HG02642 (cell line): ENCODE results near the gene CEP128.

Source experiments
- ATAC-seq: cut with Tn5 transposase; IDR thresholded peaks from one replicate; pipeline ENCODE4 v1.9.1; 2021; ENCODE audit warnings: mild to moderate bottlenecking; ENCODE audit not compliant: unreplicated experiment, poor library complexity

CEP128 gene

DNA sequence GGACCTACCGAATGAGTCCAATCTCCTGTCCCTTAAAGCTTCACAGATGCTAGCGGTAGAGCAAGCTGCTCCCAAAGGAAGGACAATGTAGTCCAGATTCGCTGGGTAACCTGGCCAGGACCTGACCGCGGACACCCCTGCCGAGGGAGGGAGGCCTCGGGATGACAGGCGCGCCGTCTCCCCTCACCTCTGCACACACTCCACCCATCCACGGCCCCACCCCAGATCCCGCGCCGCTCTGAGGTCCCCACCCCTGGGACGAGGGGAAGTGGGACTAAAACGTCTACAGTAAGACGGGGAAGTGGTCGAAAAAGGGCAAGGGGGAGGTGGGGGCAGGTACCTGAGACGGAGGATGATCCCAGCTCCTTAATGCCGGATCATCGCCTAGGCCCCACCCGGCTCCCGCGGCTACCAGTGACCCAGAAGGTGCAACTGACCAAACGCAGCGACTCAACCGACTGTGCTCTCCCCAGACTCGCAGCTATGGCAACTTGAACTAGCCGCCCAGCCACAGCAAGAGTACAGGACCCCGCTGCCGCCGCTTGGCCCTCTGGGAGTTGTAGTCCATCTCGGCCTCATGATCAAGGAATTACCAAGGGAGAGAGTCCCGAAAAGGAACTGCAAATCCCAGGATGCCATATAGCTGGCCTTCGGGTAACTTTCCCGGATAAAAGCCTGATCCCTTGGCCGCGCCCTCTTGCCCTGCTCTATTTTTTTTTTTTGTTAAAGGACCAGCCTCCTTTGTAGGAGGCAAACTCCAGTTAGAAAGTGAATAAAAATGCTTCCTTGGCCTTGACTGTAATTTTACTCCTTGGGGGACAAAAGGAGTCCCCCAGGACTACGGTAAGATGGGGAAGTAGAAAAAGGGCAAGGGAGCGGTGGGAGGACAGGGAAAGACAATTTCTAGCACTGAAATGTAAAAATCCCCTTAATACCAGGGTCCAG is at the start of gene CEP128:
CEP128 (minus strand) TSS at position 498 of the 945 bp plus-strand sequence.
- ATAC-seq = peak; percentile 99

DNA sequence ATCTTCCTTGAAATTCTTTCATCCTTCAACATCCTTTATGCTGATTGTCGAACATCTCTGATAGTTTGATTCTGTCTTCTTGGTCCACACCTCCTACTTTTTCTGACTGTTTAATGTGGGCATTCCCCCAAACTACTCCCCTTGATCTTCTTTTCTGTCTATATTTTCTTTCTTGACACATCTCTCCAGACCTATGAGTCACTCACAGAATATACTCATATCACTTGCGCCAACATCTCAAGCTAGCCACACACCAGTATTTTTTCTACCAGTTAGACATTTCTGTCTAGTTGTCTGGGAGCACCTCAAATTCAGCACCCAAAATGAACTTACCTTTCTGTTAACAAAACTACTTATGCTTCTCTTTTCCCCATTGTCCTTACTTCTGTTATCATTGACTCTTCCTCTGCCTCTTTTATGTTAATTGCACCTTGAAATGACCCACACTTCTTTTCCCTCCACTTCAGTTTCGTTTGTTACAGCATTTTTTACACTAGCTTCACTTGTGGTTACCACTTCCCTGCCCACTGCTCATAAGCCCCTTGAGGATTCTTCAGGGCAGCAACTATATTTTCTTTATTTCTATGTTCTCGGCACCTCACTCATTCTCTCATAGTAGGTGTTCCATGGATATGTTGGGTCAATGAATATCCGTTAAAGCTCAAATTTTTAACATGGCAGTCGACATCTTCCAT is 47.3 kb upstream of the CEP128 start:
- peak; percentile 66 for ATAC-seq

DNA sequence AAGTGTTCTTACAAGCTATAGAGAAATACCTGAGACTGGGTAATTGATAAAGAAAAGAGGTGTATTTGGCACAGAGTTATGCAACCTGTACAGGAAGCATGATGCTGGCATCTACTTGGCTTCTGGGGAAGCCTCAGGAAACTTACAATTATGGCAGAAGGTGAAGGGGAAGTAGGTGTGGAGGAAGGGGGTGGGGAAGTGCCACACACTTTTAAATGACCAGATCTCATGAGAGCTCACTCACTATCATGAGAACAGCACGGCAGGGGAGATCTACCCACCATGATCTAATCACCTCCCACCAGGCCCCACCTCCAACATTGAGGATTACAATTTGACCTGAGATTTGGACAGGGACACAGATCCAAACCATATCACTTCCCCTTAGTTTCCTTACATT is 46.7 kb upstream of the CEP128 start:
- no peak for ATAC-seq

DNA sequence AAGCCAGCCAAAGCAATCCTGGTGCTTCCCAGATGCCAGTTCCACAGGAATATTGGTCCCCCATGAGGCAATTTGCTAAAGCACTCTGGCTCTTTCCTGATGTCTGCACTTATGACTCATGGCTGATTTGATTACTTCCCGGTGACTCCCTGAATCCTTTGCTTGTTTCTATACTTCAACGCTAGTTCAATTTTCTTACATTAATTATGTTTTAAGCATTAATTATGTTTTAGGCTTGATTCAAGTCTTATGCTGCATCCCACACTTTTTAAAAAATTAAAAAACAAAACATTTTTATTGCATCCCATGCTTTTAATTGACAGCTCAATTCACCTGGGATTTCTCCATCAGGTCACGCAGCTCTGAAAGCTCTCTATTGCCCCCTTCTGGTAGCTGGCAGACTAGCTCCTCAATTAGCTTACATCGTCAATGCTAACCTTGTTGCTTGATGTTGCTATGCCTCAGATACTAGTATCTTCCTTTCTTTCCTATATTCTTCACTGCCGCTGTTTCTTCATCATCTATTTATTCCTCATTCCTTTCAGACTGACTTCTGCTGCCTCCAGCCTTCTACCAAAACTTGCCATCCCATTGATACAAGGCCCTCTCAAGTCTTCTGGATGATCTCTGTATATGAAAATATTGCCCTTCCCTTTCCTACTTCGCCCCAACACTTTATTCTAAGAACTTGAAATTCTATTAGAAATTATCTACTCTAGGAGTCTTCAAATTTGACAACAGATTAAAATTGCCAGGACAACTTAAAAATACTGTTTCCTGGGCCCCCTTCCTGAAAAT is 45.9 kb upstream of the CEP128 start:
- ATAC-seq = peak; percentile 75

DNA sequence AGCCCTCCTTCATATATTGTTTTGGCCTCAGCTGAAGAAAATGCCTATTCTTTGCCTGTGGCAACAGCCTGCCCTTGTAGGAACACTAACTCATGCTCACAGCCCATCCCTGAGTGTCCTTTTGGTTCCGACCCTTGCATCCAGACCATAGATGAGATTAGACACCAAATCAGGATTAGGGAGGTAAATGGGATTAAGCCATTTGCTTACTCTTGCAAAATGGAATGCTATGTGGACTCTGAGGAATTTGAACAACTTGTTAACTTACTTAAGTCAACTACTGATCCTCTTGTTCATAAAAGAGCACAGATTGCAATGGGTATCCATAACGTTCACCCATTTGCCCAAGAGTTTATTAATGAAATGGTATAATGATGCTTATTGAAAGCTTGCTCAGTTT is 41.2 kb upstream of the CEP128 start:
- no peak for ATAC-seq

DNA sequence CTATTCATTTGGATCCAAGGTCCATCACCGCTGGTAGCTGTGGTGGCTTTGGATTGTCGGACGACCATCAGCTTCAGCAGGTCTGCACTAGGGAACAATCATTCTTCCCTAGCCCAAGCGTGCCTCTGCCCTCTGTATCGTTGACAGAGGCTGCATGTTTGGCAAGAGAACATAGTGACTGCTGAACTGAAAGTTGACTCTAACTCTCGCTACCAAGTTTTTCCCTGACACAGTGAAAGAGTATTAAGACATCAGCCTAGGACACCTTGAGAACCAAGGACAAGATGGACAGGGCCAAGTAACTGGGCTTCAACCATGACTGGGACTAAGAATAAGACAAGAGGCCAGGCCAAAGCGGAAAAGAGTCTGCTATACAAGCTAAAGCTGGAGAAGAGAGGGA is 40.1 kb upstream of the CEP128 start:
- ATAC-seq = no peak

DNA sequence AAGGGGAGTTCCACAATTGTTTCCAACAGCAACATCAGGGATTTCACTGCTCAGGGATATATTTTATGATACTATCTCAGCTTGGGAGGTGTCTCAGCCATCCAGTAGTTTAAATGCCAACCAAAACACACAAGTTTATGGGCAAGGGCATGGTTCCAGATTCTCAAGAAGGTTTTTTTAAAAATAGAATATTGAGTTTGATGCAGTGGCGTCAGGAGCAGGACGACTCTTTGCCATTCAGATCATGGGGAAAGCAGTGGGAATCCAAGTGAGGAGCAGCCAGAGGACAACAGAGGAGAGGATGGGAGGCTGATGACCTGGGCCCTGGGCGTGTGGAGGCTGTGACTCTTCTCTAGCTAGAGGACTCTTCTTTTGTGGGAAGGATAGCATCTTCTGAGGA is 39.6 kb upstream of the CEP128 start:
- ATAC-seq = no peak

DNA sequence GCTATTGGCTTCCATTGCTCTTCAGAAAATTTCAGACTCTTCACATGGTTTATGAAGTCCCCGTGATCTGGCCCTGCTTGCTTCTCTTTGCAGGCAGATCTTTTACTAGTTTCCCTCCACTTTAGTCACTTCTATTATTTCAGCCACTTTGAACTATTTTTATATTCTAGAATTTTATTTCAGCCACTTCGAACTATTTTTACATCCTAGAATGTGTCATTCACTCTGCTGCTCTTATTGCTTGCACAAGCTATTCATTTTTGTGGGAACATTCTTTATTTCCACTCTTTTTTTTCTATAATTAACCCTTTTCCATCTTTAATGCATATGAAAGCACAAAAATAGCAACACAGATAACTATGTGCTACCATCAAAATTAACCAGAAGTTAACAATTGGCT is 38.4 kb upstream of the CEP128 start:
- no peak for ATAC-seq

DNA sequence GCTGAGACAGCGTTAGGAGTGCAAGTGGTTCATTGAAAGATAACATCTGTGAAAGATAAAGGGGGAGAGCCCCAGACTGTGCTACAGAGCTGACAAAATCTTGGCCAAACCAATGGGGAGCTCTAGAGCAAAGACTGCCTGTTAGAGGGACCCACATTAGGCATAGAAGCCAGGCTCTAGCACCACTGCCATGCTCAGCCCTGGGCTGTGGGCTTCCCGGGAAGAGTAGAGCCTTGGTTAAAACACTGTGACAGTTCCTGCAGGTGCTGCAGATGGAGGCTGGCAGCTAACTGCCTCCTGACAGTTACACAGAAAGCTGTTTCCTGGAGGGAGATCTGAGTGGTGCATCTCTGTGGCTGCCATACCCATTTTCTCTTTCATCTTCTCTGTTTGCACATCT is 36.9 kb upstream of the CEP128 start:
- no peak for ATAC-seq

DNA sequence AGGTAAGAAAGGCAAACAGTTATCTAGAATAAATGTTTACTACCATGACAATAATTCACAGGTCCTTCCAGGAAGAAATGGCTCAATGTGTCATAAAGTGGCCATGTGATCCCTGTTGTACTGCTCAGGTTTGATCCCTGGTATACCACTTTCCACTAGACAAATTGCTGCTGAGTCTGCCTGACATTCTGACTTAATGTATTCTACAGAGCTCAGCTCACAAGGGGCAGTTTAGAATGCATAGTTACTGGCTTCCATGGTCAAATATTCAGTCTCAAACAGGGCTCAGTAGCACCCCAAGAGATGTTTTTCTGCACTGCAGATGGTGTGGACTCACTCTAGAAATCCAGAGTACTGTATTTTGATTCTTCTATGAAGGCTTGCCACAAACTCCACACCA is 35.7 kb upstream of the CEP128 start:
- no peak for ATAC-seq

DNA sequence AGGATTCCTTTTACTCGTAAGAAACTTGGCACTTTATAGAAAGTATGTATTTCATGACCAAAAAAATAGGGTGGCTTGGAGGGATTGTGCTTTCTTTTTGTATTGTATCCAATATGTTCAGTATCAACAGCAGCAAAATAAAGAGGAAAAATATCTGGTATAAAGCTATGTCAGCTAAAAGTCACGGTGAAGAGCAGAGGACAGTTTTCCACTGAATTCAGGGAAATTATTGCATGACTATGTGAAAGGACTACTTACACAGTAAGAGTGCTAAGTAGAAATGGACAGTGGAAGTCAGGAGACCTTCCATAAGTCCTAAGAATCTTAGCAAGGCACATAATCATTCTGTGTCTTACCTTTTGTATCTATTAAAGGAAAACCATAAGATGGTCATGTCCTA is 33.1 kb upstream of the CEP128 start:
- ATAC-seq = no peak

DNA sequence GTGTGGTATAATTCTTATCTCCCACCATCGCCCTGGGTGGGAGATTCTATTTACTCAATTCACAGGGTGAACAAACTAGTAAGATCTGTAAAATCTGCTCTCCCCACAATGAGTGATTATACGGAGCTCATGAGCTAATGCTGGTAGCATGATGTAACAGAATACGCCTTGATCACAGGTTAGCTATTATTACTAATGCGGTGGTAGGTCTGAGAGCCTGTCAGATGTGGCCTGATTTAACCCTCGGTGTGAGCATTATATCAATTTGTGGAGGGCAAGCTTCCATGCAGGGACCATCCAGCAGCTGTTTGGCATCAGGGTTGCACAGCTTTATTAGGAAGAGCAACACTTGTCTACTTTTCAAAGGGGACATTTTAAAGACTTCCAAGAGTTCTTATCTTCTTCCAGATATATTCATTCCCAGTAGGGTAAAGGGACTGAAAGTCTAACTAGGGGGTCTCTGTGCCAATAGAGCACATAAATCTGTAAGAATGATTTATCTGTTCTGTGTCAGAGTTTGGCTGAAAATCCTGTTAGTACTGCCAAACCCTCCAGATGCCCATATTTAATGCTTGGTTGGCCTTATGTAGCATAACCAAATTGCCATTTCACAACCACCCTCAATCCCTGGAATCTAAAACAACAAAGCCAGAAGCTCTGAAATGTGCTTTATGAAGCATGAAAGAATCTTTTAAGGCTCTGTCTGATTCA is 32.5 kb upstream of the CEP128 start:
- no peak for ATAC-seq

DNA sequence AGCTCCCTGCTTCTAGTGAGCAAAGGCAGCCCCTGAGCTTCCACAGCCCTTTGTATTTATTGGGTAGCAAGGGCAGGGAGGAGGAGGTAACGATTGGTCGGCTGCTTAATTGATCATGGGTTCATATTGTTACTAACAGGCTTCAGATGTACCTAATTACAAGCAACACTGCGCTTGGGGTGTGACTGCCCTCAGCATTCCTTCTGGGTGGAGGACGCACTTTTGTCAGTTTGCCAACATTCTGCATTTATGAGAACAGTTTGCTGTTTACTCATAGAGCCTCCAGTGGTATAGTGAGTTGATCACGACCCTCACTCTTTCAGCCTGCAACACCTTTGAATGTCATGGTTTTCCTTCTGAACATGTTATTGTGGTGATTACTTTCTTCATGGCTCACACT is 23.5 kb upstream of the CEP128 start:
- ATAC-seq = no peak

DNA sequence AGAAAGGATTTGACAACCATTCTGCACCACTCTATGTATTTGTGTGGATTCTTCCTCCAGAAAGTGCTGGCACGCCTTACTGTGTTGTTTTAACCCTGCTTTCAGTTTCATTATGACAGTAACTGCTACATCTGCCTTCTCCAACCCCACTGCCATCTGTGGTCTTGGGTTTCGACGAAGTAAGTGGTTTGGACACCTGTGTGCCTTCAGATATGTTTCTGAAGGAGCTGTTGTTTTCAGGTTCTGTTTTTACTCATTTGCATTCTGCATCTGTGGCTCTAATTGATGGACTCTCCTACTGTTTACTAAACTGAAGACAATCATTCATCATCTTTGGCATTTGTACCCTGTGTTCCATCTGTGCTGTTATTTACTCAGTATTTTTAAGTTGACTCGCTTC is 18.0 kb upstream of the CEP128 start:
- peak; percentile 98 for ATAC-seq

DNA sequence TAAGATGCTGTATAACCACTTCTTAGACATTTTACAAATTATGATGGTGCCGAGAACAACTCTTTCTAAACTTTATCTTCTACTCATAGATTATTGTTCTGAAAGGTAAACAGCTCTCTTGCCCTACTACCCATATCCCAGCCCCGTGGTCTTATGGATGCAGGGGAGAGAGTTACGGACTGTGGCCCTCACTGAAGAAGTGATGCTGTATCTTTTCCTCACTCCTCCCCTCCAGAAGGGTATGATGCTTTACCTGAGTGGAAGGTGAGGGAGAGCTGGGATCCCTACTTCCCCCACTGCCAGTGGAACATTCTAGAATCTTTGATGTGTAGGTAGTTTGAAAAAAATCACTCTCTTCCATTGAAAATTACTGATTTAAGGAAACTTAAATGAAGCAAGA is 17.4 kb upstream of the CEP128 start:
- no peak for ATAC-seq

DNA sequence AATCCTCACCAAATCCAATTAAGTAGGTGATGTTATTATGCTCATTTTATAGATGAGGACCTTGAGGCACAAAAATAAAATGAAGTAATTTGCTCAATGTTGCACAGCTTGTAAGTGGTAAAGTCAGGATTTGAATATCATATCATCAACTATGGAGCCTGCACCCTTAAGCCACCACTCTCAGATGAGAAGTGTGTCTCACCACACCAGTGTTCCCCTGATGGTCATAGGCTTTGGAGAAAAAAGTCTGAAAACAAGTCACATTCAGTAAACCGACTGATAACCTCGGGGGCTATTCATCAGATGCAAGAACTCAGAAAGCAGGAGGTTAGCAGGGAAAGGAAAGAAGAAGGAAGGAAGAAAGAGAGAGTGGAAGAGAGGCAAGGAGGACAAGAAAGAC is 16.7 kb upstream of the CEP128 start:
- ATAC-seq = no peak

DNA sequence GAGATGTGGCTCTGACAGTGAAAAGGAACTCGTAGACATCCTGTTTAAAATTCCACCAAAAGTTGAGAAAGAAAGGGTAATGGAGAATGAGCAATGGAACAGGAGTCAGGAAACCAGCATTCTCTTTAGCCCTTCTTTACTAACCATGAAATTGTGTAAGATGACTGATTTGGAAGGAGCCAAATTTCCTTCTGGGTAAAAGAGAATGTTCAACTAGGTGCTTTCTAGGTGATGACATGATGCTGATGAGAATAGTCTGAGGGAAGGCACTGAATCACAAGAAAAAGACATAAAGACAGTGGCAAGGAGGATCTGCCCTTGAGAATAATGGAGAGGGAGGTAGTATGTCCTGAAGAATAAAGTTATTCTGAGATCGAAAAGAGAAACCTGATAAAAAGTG is 16.1 kb upstream of the CEP128 start:
- no peak for ATAC-seq

DNA sequence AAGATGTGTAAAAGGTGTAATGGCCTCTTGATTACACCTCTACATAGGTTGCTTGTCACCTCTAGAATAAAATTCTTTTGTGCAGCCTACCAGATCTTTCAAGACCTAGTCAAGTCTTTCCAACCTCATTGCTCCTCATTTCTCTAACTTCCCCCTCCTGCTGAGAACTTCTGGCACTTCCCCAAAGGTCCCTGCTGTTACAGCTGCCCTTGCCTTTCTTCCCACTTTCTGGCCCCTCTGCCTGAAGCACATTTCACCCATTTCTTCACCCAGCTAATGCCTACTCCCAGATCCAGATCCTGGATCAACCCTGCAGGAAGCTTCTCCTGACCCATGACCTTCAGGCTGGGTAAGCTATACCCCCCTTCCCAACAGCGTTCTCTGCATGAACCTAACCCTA is 15.4 kb upstream of the CEP128 start:
- ATAC-seq = no peak

DNA sequence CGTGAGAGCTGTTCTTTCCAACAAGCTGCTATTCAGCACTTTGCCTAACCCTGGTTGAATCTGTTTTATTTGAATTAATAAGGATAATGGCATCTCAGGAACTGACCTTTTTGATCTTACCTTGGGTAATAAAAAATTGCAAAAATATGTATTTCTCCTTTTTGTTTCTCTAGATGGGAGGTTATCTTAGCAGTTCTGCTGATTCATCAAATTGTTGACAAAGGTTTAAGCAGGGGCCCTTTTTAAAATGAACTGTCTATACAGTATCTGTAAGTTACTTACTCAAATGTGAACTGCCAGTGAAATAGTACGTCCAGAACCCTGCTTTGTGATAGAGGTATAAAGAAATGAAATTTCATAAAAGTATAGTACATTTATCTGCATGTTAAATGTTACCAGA is 14.6 kb upstream of the CEP128 start:
- ATAC-seq = no peak

DNA sequence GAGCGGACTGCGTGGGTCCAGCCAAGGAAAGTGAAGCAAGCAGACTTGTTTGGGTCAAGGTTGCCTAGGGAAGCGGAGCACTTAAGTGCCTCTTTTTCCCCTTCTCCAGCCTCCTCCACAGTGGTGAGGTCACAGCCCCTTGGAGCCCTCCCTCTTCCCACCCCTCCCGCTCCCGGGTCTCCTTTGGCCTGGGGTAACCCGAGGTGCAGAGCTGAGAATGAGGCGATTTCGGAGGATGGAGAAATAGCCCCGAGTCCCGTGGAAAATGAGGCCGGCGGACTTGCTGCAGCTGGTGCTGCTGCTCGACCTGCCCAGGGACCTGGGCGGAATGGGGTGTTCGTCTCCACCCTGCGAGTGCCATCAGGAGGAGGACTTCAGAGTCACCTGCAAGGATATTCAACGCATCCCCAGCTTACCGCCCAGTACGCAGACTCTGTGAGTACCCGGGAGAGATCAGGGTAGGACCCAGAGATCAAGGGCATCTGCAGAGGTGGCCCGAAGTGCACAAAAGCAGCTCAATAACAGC is 13.9 kb upstream of the CEP128 start, which contains the start of gene TSHR:
TSHR (plus strand) TSS at position 206 of the 526 bp plus-strand sequence; CDS start at position 266, 60 bp downstream.
- ATAC-seq = no peak
